AG10803 (cell line): ENCODE measurements around the gene SACS.

Source experiments
- DNase-seq: peaks from one replicate; pipeline ENCODE4 v3.0.0; 2010; ENCODE audit warnings: low read depth
- H3K4me3 ChIP-seq: 2 replicates; pipeline ENCODE4 v1.5.1; 2011; ENCODE audit warnings: mild to moderate bottlenecking, low read length, control low read depth
- CTCF ChIP-seq: conservative IDR thresholded peaks from 2 replicates; pipeline ENCODE4 v1.5.1; 2011; ENCODE audit warnings: mild to moderate bottlenecking, low read length, control low read depth, inconsistent platforms

The SACS gene

GRCh38 chr13:23365652-23366051 is 67.8 kb downstream of the SACS start:
- no peak overlapping the region for H3K4me3 ChIP-seq
- DNase-seq = no peak
- no peak for TF ChIP-seq CTCF

- DNase-seq = no peak
- no peak for TF ChIP-seq CTCF
Measured at GRCh38 chr13:23359882-23360281, 73.6 kb downstream of the SACS start.

GRCh38 chr13:23357349-23357748 is 76.2 kb downstream of the SACS start:
- H3K4me3 ChIP-seq = no peak overlapping the region
- TF ChIP-seq CTCF = no peak
- DNase-seq = no peak

More at GRCh38 chr13:23359882-23360281, 73.6 kb downstream of the SACS start:
- no peak overlapping the region for H3K4me3 ChIP-seq

GRCh38 chr13:23356368-23356767 is 77.1 kb downstream of the SACS start:
- H3K4me3 ChIP-seq = no peak overlapping the region
- DNase-seq = no peak
- TF ChIP-seq CTCF = no peak

GRCh38 chr13:23354520-23354919 is 79.0 kb downstream of the SACS start:
- H3K4me3 ChIP-seq = no peak overlapping the region
- TF ChIP-seq CTCF = no peak
- DNase-seq = no peak

- DNase-seq = no peak
- no peak overlapping the region for H3K4me3 ChIP-seq
- no peak for TF ChIP-seq CTCF
Measured at GRCh38 chr13:23352161-23352560, 81.3 kb downstream of the SACS start.

GRCh38 chr13:23350009-23350408 is 83.5 kb downstream of the SACS start:
- DNase-seq = peak; percentile 29
- no peak overlapping the region for H3K4me3 ChIP-seq

More at GRCh38 chr13:23350009-23350408, 83.5 kb downstream of the SACS start:
- no peak for TF ChIP-seq CTCF
